Endothelial cell (in vitro differentiated cells): Measurements from ENCODE around the gene TLR9. TPM values are rescaled to one million over a fixed set of nuclear protein-coding genes. Genes with fewer than 3 reads are reported as not detected.
A peak's percentile ranks its signal among the peaks of the same experiment; 100 is the strongest.

Experiments
- DNase-seq: peaks from one replicate; pipeline ENCODE4 v3.0.0; 2021; ENCODE audit warnings: low spot score
- H3K27ac Mint-ChIP-seq: one replicate; pipeline ENCODE4 v1.8.0; 2021; ENCODE audit warnings: mixed read lengths, inconsistent platforms; ENCODE audit not compliant: unreplicated experiment
- H3K27me3 Mint-ChIP-seq: one replicate; pipeline ENCODE4 v1.8.0; 2021; ENCODE audit warnings: mild to moderate bottlenecking, moderate library complexity, mixed read lengths, inconsistent platforms; ENCODE audit not compliant: unreplicated experiment
- H3K36me3 Mint-ChIP-seq: one replicate; pipeline ENCODE4 v1.8.0; 2021; ENCODE audit warnings: mild to moderate bottlenecking, low read depth, mixed read lengths, inconsistent platforms; ENCODE audit not compliant: unreplicated experiment
- H3K4me1 Mint-ChIP-seq: one replicate; pipeline ENCODE4 v1.8.0; 2021; ENCODE audit warnings: mild to moderate bottlenecking, mixed read lengths, inconsistent platforms; ENCODE audit not compliant: unreplicated experiment
- H3K4me3 Mint-ChIP-seq: one replicate; pipeline ENCODE4 v1.8.0; 2021; ENCODE audit warnings: mild to moderate bottlenecking, mixed read lengths, inconsistent platforms; ENCODE audit not compliant: unreplicated experiment
- H3K9me3 Mint-ChIP-seq: one replicate; pipeline ENCODE4 v1.8.0; 2021; ENCODE audit warnings: mixed read lengths, inconsistent platforms; ENCODE audit not compliant: unreplicated experiment
- total RNA-seq: library from RNA; stranded (reverse); fragmentation: NEBNext Ultra II Directional; extraction: Animal tissue kit (Norgen Biotek cat#: 25700); gene quantifications from one replicate; pipeline ENCODE4 v1.2.1, GENCODE V29; 2021; ENCODE audit not compliant: unreplicated experiment
- TF ChIP-seq, protein P1 (sequence below): fragments of 200-600 bp; sonication (generic); IDR thresholded peaks from one replicate; pipeline ENCODE4 v1.5.0; 2021; ENCODE audit warnings: antibody characterized with exemption; ENCODE audit not compliant: unreplicated experiment

TLR9 gene
- total RNA-seq, 1 donor from 2014 or later = not detected

DNA sequence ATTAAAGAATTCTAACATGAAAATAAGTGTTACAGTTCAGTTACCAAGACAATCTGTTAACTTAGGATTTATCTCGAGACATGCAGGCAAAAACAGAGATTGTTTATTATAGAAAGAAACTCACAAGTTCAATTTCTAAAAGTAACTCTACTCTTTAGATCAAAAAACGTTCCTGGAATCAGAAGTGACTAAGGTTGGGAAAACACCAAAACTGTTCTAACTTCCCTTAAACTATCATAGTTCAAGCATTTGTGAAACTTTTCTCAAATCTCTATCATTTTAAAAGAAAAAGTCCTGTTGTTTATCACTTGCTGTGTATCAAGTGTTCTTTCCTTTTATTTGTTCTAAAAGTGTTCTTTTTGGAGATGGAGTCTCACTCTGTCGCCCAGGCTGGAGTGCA, 44.3 kb upstream of the TLR9 start:
- Mint-ChIP-seq H3K27me3 (no peaks in the 10 kb centered on the region), H3K4me1 (peaks cover 28% of the 10 kb centered on the region), H3K4me3 (no peak overlapping the region), H3K27ac (no peak overlapping the region), H3K36me3 (peaks cover 29% of the 10 kb centered on the region), H3K9me3 (no peaks in the 10 kb centered on the region)
- TF ChIP-seq, protein P1, sequence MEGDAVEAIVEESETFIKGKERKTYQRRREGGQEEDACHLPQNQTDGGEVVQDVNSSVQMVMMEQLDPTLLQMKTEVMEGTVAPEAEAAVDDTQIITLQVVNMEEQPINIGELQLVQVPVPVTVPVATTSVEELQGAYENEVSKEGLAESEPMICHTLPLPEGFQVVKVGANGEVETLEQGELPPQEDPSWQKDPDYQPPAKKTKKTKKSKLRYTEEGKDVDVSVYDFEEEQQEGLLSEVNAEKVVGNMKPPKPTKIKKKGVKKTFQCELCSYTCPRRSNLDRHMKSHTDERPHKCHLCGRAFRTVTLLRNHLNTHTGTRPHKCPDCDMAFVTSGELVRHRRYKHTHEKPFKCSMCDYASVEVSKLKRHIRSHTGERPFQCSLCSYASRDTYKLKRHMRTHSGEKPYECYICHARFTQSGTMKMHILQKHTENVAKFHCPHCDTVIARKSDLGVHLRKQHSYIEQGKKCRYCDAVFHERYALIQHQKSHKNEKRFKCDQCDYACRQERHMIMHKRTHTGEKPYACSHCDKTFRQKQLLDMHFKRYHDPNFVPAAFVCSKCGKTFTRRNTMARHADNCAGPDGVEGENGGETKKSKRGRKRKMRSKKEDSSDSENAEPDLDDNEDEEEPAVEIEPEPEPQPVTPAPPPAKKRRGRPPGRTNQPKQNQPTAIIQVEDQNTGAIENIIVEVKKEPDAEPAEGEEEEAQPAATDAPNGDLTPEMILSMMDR = no peak
- no peak for DNase-seq

DNA sequence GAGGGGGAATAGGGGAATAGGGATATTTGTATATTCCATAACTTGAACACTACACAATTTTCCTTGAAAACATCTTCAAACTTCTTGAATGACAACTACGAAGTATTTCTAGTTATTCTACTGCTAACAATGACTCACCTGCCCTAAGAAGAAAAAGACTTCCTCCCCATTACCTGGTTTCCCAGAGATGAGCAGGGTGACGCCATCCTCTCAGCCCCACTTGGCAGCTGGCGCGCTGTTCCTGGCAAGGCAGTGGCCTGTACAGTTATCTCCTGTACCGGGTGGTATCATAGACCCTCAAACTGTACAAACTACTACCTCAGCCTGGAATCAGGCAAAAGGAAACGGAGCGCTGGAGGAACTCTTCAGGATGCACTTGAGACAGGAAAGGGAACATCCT, 42.6 kb upstream of the TLR9 start:
- Mint-ChIP-seq H3K4me3 (peak overlapping the region; percentile 4), H3K36me3 (peaks cover 45% of the 10 kb centered on the region), H3K4me1 (peaks cover 24% of the 10 kb centered on the region), H3K27me3 (peaks cover 4% of the 10 kb centered on the region), H3K27ac (peak overlapping the region; percentile 90), H3K9me3 (no peaks in the 10 kb centered on the region)
- no peak for DNase-seq
- TF ChIP-seq, protein P1 = no peak

DNA sequence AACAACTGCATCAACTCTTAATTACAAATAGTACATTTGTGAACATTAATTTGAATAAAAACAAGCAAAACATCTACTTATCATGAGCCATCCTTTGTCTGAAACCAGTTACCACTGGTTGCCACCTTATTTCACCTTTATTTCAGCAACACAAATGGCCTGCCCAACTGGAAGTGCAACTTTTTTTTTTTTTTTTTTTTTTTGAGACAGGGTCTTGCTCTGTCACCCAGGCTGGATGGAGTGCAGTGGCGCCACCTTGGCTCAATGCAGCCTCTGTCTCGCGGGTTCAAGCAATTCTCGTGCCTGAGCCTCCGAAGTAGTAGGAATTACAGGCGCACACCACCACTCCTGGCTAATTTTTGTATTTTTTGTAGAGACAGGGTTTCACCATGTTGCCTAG, 39.9 kb upstream of the TLR9 start:
- Mint-ChIP-seq H3K36me3 (peaks cover 50% of the 10 kb centered on the region), H3K27me3 (peaks cover 5% of the 10 kb centered on the region), H3K9me3 (no peaks in the 10 kb centered on the region), H3K27ac (no peak overlapping the region), H3K4me1 (peaks cover 18% of the 10 kb centered on the region), H3K4me3 (no peak overlapping the region)
- TF ChIP-seq, protein P1 = no peak
- DNase-seq = no peak

DNA sequence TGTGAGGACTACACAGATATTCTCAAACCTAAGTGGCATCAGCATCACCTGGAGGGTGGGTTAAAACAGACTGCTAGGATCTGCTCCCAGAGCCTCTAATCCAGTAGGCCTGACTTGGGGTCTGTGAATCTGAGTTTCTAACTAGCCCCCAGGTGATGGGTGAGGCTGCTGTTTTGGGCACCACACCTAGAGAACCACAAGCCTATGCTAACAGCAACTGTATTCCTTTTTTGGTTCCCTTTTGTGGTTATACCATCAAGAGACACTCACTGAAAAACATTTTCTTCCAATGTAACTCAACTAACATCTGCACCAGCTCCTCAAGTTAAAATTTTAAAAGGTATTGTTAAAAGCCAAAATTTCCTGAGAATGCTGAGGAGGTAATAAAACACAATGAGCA, 37.0 kb upstream of the TLR9 start:
- H3K27ac Mint-ChIP-seq = no peak overlapping the region
- H3K9me3 Mint-ChIP-seq = no peaks in the 10 kb centered on the region
- H3K4me1 Mint-ChIP-seq = peaks cover 1% of the 10 kb centered on the region
- TF ChIP-seq, protein P1 = no peak
- peaks cover 52% of the 10 kb centered on the region for H3K36me3 Mint-ChIP-seq
- H3K27me3 Mint-ChIP-seq = peaks cover 5% of the 10 kb centered on the region
- DNase-seq = no peak
- no peak overlapping the region for H3K4me3 Mint-ChIP-seq

- TF ChIP-seq, protein P1 = no peak
- H3K27ac Mint-ChIP-seq = no peak overlapping the region
- no peak overlapping the region for H3K4me3 Mint-ChIP-seq
- no peaks in the 10 kb centered on the region for H3K9me3 Mint-ChIP-seq
- peaks cover 5% of the 10 kb centered on the region for H3K4me1 Mint-ChIP-seq
- H3K27me3 Mint-ChIP-seq = peaks cover 4% of the 10 kb centered on the region
- no peak for DNase-seq
- peaks cover 61% of the 10 kb centered on the region for H3K36me3 Mint-ChIP-seq
Observed at GRCh38 chr3:52259448-52259847, 34.0 kb upstream of the TLR9 start.
